ENCODE data around the gene AANAT.

Gene AANAT

DNA sequence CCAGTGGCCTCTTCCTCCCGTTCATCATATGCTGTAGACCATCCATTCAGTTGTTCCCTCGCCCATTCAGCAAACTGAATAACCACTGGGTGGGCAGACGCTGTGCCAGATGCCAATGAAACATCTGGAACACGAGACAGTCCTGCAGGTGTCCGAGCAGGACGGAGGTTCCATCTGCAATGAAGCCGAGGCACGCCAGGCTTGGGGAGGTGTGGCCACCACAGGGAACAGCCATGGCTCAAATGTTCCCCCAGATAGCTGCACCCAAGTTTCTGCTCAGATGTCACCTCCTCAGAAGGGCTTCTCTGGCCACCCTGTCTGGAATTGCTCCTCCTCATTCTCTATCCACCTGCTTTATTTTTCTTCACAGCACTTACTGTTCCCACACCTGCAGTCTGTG, 45.0 kb upstream of the AANAT start:
- TF ChIP-seq ZBTB7A (IDR thresholded peaks at IDR 0.05; ENCODE audit: low read depth): no peak
- TF ChIP-seq EGR1 (IDR thresholded peaks at IDR 0.05): no peak
- no peak for TF ChIP-seq CEBPB (IDR thresholded peaks at IDR 0.05)
- TF ChIP-seq, protein P1, sequence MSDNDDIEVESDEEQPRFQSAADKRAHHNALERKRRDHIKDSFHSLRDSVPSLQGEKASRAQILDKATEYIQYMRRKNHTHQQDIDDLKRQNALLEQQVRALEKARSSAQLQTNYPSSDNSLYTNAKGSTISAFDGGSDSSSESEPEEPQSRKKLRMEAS (IDR thresholded peaks at IDR 0.05): no peak
- no peak for TF ChIP-seq EP300 (IDR thresholded peaks at IDR 0.05; ENCODE audit: borderline replicate concordance)
- TF ChIP-seq TEAD4 (IDR thresholded peaks at IDR 0.05): no peak
- TF ChIP-seq TAF1 (IDR thresholded peaks at IDR 0.05; ENCODE audit: low read depth): no peak
- TF ChIP-seq YY1 (IDR thresholded peaks at IDR 0.05; ENCODE audit: low read depth): no peak

DNA sequence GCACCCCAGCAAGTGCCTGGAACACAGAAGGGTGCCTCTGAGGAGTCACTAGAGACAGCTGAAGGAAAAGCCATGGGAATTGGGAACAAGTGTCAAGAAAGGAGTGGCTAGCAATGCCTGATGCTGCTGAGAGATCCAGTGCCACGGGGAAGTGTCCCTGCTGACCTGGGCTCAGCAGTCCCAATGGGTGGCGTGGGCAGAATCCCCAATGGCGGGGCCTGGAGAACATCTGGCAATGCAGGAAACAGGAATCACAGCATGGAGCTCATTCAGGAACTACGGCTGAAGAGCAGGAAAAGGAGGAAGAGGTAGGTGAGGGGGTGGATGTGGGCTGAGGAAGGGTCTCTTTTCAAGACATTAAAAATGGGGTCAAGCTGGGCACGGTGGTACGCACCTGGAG, 44.5 kb upstream of the AANAT start:
- TF ChIP-seq EP300 (IDR thresholded peaks at IDR 0.05; ENCODE audit: borderline replicate concordance): no peak
- no peak for TF ChIP-seq EGR1 (IDR thresholded peaks at IDR 0.05)
- no peak for TF ChIP-seq YY1 (IDR thresholded peaks at IDR 0.05; ENCODE audit: low read depth)
- no peak for TF ChIP-seq CEBPB (IDR thresholded peaks at IDR 0.05)

DNA sequence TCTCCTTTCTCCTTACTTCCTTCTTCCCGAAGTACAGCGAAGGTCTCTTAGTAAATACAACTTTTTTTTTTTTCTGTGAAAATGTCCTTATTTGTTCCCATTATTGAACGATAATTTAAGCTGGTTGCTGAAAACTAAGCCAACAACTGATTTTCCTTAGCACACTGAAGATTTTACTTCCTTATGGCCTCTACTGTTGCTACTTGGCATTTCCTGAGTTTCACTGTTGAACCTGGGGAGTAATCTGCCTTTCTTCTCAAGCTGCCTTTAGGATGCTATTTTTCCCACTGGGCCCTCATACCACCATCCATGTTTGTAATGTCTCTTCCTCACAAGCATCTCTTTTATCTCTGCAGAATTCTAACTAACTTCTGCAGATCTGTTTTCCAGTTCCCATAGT, 40.5 kb upstream of the AANAT start:
- no peak for TF ChIP-seq EP300 (IDR thresholded peaks at IDR 0.05; ENCODE audit: borderline replicate concordance)
- no peak for TF ChIP-seq RAD21 (IDR thresholded peaks at IDR 0.05; ENCODE audit: low read depth)
- no peak for TF ChIP-seq CREB1 (IDR thresholded peaks at IDR 0.05; ENCODE audit: low read depth)
- no peak for TF ChIP-seq TCF12 (IDR thresholded peaks at IDR 0.05; ENCODE audit: low read depth)
- no peak for TF ChIP-seq NFIC (IDR thresholded peaks at IDR 0.05)
- no peak for TF ChIP-seq TEAD4 (IDR thresholded peaks at IDR 0.05)

DNA sequence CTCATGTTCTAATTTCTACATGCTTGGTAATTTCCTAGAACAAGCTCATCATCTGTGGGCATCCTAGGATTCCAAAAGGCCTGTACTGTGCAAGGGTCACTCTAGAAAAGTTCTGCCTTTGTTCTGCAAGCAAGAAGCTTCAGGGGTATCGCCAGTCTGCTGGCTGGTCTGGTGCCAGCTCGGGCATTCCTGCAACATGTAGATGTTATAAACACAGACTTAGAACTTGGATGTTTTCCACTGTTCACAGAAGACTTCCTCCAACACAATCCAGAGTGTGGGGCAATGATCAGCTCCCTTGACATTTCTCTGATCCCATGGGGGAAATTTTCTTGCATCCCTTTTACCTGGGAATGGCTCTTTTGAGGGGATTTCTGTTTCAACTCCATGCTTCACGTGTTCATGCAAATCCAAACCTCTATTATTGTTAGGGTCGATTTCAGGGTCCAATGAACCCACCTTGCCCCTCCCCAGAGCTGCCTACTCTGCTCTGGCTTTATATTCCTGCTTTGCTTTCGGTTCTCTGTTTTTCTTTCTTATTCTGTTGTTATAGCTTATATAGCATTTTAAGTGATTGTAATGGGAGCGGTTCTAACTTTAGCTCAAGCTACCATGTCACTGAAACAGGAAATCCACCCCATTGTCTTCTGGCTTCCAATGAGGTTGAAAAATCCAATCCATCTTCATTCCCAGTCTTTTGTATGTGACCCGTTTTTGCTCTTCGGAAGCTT, 39.7 kb upstream of the AANAT start:
- TF ChIP-seq RAD21 (IDR thresholded peaks at IDR 0.05; ENCODE audit: low read depth): no peak
- TF ChIP-seq FOXM1 (IDR thresholded peaks at IDR 0.05; ENCODE audit: borderline replicate concordance, low read depth): no peak
- TF ChIP-seq, protein P2, sequence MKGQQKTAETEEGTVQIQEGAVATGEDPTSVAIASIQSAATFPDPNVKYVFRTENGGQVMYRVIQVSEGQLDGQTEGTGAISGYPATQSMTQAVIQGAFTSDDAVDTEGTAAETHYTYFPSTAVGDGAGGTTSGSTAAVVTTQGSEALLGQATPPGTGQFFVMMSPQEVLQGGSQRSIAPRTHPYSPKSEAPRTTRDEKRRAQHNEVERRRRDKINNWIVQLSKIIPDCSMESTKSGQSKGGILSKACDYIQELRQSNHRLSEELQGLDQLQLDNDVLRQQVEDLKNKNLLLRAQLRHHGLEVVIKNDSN (IDR thresholded peaks at IDR 0.05): no peak
- TF ChIP-seq NFIC (IDR thresholded peaks at IDR 0.05): no peak
- TF ChIP-seq TAF1 (IDR thresholded peaks at IDR 0.05; ENCODE audit: low read depth): no peak
- TF ChIP-seq CREB1 (IDR thresholded peaks at IDR 0.05; ENCODE audit: low read depth): no peak
- TF ChIP-seq, protein P3, sequence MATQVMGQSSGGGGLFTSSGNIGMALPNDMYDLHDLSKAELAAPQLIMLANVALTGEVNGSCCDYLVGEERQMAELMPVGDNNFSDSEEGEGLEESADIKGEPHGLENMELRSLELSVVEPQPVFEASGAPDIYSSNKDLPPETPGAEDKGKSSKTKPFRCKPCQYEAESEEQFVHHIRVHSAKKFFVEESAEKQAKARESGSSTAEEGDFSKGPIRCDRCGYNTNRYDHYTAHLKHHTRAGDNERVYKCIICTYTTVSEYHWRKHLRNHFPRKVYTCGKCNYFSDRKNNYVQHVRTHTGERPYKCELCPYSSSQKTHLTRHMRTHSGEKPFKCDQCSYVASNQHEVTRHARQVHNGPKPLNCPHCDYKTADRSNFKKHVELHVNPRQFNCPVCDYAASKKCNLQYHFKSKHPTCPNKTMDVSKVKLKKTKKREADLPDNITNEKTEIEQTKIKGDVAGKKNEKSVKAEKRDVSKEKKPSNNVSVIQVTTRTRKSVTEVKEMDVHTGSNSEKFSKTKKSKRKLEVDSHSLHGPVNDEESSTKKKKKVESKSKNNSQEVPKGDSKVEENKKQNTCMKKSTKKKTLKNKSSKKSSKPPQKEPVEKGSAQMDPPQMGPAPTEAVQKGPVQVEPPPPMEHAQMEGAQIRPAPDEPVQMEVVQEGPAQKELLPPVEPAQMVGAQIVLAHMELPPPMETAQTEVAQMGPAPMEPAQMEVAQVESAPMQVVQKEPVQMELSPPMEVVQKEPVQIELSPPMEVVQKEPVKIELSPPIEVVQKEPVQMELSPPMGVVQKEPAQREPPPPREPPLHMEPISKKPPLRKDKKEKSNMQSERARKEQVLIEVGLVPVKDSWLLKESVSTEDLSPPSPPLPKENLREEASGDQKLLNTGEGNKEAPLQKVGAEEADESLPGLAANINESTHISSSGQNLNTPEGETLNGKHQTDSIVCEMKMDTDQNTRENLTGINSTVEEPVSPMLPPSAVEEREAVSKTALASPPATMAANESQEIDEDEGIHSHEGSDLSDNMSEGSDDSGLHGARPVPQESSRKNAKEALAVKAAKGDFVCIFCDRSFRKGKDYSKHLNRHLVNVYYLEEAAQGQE (IDR thresholded peaks at IDR 0.05; ENCODE audit: low read depth): no peak
- no peak for TF ChIP-seq EGR1 (IDR thresholded peaks at IDR 0.05)
- TF ChIP-seq, protein P1 (IDR thresholded peaks at IDR 0.05): no peak

DNA sequence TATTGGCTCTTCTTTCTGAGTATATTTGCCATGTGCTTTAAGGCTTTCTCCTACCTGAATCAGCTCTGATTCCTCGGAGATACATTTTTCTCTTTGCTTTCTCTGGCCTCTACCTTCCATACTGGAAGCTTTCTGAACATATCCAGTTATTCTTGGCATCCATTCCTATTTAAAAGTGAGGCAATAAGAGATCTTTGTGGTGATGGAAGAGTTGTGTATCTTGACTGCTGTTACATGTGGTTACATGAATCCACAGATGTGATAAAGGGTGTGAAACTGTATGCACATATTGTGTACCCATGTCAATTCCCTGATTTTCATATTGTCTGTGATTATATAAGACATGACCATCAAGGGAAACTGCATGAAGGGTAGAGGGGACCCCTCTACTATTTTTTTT, 38.9 kb upstream of the AANAT start:
- TF ChIP-seq, protein P3 (IDR thresholded peaks at IDR 0.05; ENCODE audit: low read depth): no peak
- TF ChIP-seq FOXM1 (IDR thresholded peaks at IDR 0.05; ENCODE audit: borderline replicate concordance, low read depth) (no peak), TAF1 (IDR thresholded peaks at IDR 0.05; ENCODE audit: low read depth) (no peak), EP300 (IDR thresholded peaks at IDR 0.05; ENCODE audit: borderline replicate concordance) (no peak), YY1 (IDR thresholded peaks at IDR 0.05; ENCODE audit: low read depth) (no peak), CREB1 (IDR thresholded peaks at IDR 0.05; ENCODE audit: low read depth) (no peak), EGR1 (IDR thresholded peaks at IDR 0.05) (no peak)
- TF ChIP-seq, protein P2 (IDR thresholded peaks at IDR 0.05): no peak

DNA sequence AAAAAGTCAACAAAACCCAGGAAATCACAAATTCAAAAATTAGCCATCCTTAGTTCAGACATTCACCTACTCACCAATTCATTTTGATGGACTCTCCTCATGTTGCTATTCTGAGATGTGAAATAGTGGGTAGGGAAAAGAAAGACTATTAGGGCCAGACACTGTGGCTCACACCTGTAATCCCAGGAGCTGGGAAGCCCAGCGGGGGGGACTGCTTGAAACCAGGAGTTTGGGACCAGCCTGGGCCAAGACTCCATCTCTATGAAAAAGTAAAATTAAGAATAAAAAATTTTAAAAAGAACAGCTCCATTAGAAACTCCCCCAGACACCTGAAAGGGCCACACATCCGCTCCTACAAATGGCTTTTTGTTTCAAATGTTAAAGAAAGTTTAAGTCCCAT, 35.9 kb upstream of the AANAT start:
- TF ChIP-seq TCF12 (IDR thresholded peaks at IDR 0.05; ENCODE audit: low read depth) (no peak), NFIC (IDR thresholded peaks at IDR 0.05) (no peak), ZBTB7A (IDR thresholded peaks at IDR 0.05; ENCODE audit: low read depth) (no peak), CEBPB (IDR thresholded peaks at IDR 0.05) (no peak), FOXM1 (IDR thresholded peaks at IDR 0.05; ENCODE audit: borderline replicate concordance, low read depth) (no peak)

DNA sequence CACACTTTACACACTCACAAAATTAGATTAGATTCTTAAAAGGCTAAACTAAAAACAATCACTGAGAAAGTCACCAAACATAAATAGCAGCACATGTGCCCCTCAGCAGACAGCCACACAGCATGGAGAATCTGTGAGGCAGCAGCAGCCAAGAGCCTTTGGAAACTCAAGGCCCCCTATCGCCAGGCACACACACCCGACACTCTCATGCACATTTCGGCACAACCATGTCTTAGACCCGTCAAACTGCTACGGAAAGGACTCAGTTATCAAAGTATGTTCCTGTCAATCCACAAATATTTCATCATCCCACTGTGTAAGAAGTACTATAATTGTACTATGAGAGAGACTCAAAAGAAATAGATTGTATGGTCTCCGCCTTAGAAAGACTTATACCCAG, 35.4 kb upstream of the AANAT start:
- TF ChIP-seq, protein P1 (IDR thresholded peaks at IDR 0.05): no peak
- no peak for TF ChIP-seq EGR1 (IDR thresholded peaks at IDR 0.05)
- TF ChIP-seq TCF12 (IDR thresholded peaks at IDR 0.05; ENCODE audit: low read depth): no peak
- no peak for TF ChIP-seq EP300 (IDR thresholded peaks at IDR 0.05; ENCODE audit: borderline replicate concordance)
- TF ChIP-seq CEBPB (IDR thresholded peaks at IDR 0.05): no peak
- no peak for TF ChIP-seq TEAD4 (IDR thresholded peaks at IDR 0.05)
- no peak for TF ChIP-seq RAD21 (IDR thresholded peaks at IDR 0.05; ENCODE audit: low read depth)
- no peak for TF ChIP-seq ZBTB7A (IDR thresholded peaks at IDR 0.05; ENCODE audit: low read depth)

All from Ishikawa (cell line).